ENCODE results near the gene CTDSP1.

CTDSP1 gene

DNA sequence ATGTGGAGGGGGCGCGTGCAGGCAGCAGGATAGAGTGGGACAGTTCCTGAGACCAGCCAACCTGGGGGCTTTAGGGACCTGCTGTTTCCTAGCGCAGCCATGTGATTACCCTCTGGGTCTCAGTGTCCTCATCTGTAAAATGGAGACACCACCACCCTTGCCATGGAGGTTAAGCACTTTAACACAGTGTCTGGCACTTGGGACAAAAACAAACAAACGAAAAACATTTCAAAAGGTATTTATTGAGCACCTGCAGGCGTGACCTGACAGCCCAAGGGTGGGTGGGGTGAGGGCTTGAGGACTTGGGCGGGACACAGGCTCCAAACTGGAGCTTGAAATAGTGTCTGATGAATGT lies 4.6 kb upstream of the CTDSP1 start:
- no peak for DNase-seq (ENCODE audit: low read depth in 2 of 2)
- no peak overlapping the region for H3K4me3 ChIP-seq (replicated peaks in 1 of 2; ENCODE audit: low read depth in 2 of 2, low read length in 2 of 2)
- TF ChIP-seq, protein P1, sequence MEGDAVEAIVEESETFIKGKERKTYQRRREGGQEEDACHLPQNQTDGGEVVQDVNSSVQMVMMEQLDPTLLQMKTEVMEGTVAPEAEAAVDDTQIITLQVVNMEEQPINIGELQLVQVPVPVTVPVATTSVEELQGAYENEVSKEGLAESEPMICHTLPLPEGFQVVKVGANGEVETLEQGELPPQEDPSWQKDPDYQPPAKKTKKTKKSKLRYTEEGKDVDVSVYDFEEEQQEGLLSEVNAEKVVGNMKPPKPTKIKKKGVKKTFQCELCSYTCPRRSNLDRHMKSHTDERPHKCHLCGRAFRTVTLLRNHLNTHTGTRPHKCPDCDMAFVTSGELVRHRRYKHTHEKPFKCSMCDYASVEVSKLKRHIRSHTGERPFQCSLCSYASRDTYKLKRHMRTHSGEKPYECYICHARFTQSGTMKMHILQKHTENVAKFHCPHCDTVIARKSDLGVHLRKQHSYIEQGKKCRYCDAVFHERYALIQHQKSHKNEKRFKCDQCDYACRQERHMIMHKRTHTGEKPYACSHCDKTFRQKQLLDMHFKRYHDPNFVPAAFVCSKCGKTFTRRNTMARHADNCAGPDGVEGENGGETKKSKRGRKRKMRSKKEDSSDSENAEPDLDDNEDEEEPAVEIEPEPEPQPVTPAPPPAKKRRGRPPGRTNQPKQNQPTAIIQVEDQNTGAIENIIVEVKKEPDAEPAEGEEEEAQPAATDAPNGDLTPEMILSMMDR (IDR thresholded peaks at IDR 0.05; ENCODE audit: low read depth, low read length): no peak

DNA sequence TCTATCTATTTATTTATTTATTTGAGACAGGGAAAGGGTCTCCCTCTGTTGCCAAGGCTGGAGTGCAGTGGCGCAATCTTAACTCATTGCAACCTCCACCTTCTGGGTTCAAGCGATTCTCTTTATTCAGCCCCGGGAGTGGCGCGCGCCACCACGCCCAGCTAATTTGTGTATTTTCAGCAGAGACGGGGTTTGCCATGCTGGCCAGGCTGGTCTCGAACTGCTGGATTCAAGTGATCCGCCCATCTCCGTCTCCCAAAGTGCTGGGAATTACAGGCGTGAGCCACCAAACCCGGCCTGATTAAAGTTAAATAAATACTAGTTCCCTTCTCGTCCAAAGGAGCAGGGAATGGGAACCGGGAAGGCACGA lies 4.2 kb upstream of the CTDSP1 start:
- peak overlapping the region; percentile 37 to 77 for H3K4me3 ChIP-seq (replicated peaks in 1 of 2; ENCODE audit: low read depth in 2 of 2, low read length in 2 of 2)
- DNase-seq (ENCODE audit: low read depth in 2 of 2): no peak
- TF ChIP-seq, protein P1 (IDR thresholded peaks at IDR 0.05; ENCODE audit: low read depth, low read length): no peak

DNA sequence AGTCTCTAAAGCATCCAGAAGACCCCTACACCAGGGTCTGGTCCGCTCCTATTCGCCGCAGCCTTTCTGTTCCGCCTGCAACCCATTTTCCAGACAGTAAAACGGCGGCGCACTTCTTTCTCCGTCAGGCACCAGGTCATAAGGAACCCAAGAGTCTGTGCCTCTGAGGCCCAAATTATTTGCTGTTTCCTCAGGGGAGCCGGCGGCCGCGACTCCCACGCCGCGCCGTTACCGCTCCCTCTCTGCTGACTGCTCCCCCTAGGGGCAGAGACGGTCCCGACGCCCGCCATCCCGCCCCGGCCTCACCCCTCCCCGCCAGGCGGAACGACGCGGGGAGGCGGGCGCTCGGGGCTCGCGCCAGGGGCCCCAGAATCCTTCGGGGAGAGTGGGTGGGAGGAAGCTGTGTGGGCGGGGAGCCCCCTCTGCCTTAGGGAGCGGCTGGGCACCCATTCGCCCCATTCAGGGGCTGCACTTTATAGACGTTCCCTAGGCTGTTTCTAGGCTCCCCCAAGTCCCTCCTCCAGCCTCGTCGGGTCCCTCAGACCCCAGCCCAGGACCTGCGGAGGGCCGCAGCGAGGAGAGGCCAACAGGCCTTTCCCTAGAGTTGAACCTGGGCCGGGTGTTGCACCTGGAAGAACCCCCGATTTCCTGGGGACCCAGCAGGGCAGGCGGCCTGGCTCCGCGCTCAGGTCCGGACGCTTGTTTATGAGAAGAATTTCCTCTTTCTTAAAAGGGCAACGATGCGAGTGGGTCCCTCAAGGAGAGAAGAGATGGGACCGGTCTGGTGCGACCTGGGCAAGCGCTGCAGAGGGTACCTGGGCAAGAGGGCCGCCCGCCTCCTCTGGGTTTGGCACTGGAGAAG lies 3.6 kb upstream of the CTDSP1 start:
- TF ChIP-seq, protein P1 (IDR thresholded peaks at IDR 0.05; ENCODE audit: low read depth, low read length): peak; percentile 59
- H3K4me3 ChIP-seq (replicated peaks in 1 of 2; ENCODE audit: low read depth in 2 of 2, low read length in 2 of 2): peak overlapping the region; percentile 58 to 77
- DNase-seq (ENCODE audit: low read depth in 2 of 2): peak; percentile 98 to 99

DNA sequence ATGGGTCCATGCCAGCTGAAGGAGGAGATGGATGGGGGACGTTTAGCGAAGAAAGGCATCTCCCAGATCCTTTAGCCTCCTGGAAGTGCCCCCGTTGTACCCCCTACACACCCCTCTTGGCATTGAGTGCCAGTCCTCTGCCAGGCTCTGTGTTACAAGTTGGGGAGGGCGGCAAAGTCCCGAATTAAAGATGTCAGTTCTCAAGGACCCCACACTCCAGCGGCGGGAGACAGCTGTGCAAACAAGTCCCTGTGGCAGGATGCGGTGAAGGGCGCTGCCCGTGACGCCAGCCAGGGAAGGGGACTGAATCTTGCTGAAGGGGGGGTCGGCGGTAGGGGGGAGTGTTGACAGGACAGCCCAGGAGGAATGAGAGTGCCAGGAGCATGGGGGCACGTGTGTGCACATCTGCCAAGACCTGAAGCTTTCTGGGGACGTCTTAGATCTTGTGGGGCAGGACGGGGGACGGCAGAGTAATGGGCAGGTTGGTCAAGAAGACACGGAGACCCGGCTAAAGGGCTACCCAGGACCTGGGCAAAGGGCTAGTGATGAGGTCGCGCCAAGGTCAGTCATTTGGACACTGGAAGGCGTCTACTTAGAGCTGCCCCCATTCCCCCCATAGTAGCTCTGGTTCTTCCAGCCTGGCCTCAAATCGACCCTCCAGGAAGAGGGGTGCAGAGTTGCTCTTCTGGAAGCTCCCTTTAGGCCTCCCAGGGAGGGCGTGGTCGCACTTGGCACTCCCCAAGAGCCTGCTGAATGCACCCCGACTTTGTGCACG lies 2.8 kb upstream of the CTDSP1 start:
- TF ChIP-seq, protein P1 (IDR thresholded peaks at IDR 0.05; ENCODE audit: low read depth, low read length): no peak
- peak overlapping the region; percentile 58 to 77 for H3K4me3 ChIP-seq (replicated peaks in 1 of 2; ENCODE audit: low read depth in 2 of 2, low read length in 2 of 2)
- peak; percentile 67 to 70 for DNase-seq (ENCODE audit: low read depth in 2 of 2)

DNA sequence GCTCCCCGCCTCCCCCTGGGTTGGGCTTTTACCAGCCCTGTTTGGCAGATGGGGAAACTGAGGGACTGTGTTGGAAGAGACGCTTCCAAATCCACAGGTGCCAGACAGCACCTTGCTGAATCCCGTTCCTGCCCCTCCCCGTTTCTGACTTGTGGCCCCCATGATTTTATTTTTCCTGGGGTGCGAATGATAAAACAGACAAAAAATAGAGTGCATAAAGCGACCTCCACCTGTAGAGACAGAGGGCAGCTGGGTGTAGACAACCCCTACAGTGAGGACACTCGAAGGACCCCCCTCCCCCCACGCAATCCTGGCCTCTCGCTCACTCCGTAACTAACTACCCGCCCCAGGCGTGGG lies 2.2 kb upstream of the CTDSP1 start:
- TF ChIP-seq, protein P1 (IDR thresholded peaks at IDR 0.05; ENCODE audit: low read depth, low read length): no peak
- DNase-seq (ENCODE audit: low read depth in 2 of 2): no peak
- peak overlapping the region; percentile 58 to 77 for H3K4me3 ChIP-seq (replicated peaks in 1 of 2; ENCODE audit: low read depth in 2 of 2, low read length in 2 of 2)

DNA sequence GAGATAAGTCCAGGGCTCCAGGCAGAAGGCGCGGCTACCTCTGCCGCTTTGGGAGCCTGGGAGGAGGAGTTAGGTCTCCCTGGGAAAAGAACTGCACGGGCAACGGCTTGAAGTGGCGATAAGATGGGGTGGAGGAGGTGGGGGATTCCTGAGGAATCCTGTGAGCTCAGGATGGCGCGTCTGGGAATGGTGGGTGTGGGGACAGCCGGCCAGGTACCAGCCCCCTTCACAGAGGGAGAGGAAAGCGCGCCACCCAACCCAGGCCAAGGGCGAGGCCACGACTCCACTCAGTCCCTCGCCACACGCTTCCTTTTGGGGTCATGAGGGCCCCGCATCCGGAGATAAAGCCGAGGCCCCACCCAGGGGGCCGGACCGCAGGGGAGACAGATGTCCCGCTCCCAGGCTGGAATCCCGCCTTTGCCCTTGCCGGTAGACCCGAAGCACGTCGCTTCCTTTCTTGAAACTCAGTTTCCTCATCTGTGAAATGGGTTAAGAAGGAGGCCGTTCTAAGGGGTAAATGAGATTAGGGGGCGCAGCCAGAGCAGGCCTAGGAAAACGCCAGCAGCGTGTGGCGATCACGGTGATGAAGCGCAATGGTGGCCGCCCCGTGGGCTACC lies 1.7 kb upstream of the CTDSP1 start:
- H3K4me3 ChIP-seq (replicated peaks in 1 of 2; ENCODE audit: low read depth in 2 of 2, low read length in 2 of 2): peak overlapping the region; percentile 58 to 77
- TF ChIP-seq, protein P1 (IDR thresholded peaks at IDR 0.05; ENCODE audit: low read depth, low read length): no peak
- DNase-seq (ENCODE audit: low read depth in 2 of 2): peak; percentile 79 to 90
